PC-9 (cell line): ENCODE measurements around the gene RHOXF2. TPM values are rescaled to one million over a fixed set of nuclear protein-coding genes. Genes with fewer than 3 reads are reported as not detected.
"Not testable (repeated sequence)": the region's sequence is repeated elsewhere in the genome, so short reads cannot be mapped to it uniquely, and the experiment has no call there.

Source experiments
- BruUV-seq: library from RNA; stranded (reverse); fragments of 400-500 nt; replicated peaks from 2 replicates; lab custom pipeline; 2021; lab: Mats Ljungman, UMichigan
- CTCF ChIA-PET: fragments of 300-600 bp; sonication (Branson Sonifier 250); formaldehyde crosslinking; loops from one replicate; lab custom pipeline; 2022; ENCODE audit warnings: antibody characterized with exemption; lab: Charles Lee
- POLR2A ChIA-PET: fragments of 300-600 bp; sonication (Branson Sonifier 250); formaldehyde crosslinking; loops from one replicate; lab custom pipeline; 2022; ENCODE audit warnings: antibody characterized with exemption; ENCODE audit not compliant: unreplicated experiment; lab: Charles Lee
- DNase-seq, 2 experiments: peaks; one replicate each; pipeline versions ENCODE4 v3.0.0 to v3.0.0-alpha.2; 2015 to 2022; ENCODE audit warnings: mixed read lengths in 1 of 2
- H2AFZ ChIP-seq: fragments of 200-600 bp; sonication (generic); 2 replicates; pipeline ENCODE4 v1.8.1; 2017; ENCODE audit warnings: antibody characterized with exemption
- H3F3A ChIP-seq: fragments of 200-600 bp; sonication (generic); 2 replicates; pipeline ENCODE4 v1.8.1; 2017; ENCODE audit warnings: antibody characterized with exemption, mild to moderate bottlenecking, low read depth; ENCODE audit not compliant: insufficient read depth
- H3K27ac ChIP-seq: fragments of 200-600 bp; sonication (generic); 2 replicates; pipeline ENCODE4 v1.6.1; 2016; ENCODE audit warnings: mixed run types
- H3K27me3 ChIP-seq: fragments of 200-600 bp; sonication (generic); 2 replicates; pipeline ENCODE4 v1.6.1; 2016; ENCODE audit warnings: low read depth, mixed run types; ENCODE audit not compliant: insufficient read depth
- H3K36me3 ChIP-seq: fragments of 200-600 bp; sonication (generic); 2 replicates; pipeline ENCODE4 v1.6.1; 2016; ENCODE audit warnings: low read depth, mixed run types
- H3K4me1 ChIP-seq: fragments of 200-600 bp; sonication (generic); replicated peaks from 2 replicates; pipeline ENCODE4 v1.6.1; 2016; ENCODE audit warnings: mixed run types; ENCODE audit not compliant: insufficient read depth
- H3K4me2 ChIP-seq: fragments of 200-600 bp; sonication (generic); 2 replicates; pipeline ENCODE4 v1.6.1; 2017; ENCODE audit warnings: mixed run types
- H3K4me3 ChIP-seq: fragments of 200-600 bp; sonication (generic); 2 replicates; pipeline ENCODE4 v1.6.1; 2016; ENCODE audit warnings: mixed run types
- H3K79me2 ChIP-seq: fragments of 200-600 bp; sonication (generic); 2 replicates; pipeline ENCODE4 v1.6.1; 2017; ENCODE audit warnings: low read depth, mixed run types
- H3K9me2 ChIP-seq: fragments of 200-600 bp; sonication (generic); 2 replicates; pipeline ENCODE4 v1.8.1; 2017; ENCODE audit warnings: mild to moderate bottlenecking; ENCODE audit not compliant: insufficient read depth
- H3K9me3 ChIP-seq: fragments of 200-600 bp; sonication (generic); 2 replicates; pipeline ENCODE4 v1.8.1; 2016; ENCODE audit warnings: low read depth; ENCODE audit not compliant: insufficient read depth
- H4K20me1 ChIP-seq: fragments of 200-600 bp; sonication (generic); 2 replicates; pipeline ENCODE4 v1.8.1; 2017; ENCODE audit not compliant: insufficient read depth
- EZH2 ChIP-seq: fragments of 200-600 bp; sonication (generic); IDR thresholded peaks from 2 replicates; pipeline ENCODE4 v1.8.0; 2017; ENCODE audit warnings: antibody characterized with exemption, low read depth
- intact Hi-C: fragments of 100-400 bp; cut with micrococcal nuclease; formaldehyde crosslinking; loops from one replicate; pipeline ENCODE4 v1.10.0; 2022; ENCODE audit not compliant: unreplicated experiment
- total RNA-seq: library from RNA; stranded (reverse); gene quantifications from 2 replicates; pipeline ENCODE4 v1.2.3, GENCODE V29; 2021
- TF ChIP-seq, protein P1 (sequence below): fragments of 200-600 bp; sonication (generic); conservative IDR thresholded peaks from 2 replicates; pipeline ENCODE4 v1.6.1; 2017; ENCODE audit warnings: mixed run types, antibody characterized with exemption, mild to moderate bottlenecking, moderate library complexity

Gene RHOXF2
- total RNA-seq, 1 experiment from 2014 or later: not detected

DNA sequence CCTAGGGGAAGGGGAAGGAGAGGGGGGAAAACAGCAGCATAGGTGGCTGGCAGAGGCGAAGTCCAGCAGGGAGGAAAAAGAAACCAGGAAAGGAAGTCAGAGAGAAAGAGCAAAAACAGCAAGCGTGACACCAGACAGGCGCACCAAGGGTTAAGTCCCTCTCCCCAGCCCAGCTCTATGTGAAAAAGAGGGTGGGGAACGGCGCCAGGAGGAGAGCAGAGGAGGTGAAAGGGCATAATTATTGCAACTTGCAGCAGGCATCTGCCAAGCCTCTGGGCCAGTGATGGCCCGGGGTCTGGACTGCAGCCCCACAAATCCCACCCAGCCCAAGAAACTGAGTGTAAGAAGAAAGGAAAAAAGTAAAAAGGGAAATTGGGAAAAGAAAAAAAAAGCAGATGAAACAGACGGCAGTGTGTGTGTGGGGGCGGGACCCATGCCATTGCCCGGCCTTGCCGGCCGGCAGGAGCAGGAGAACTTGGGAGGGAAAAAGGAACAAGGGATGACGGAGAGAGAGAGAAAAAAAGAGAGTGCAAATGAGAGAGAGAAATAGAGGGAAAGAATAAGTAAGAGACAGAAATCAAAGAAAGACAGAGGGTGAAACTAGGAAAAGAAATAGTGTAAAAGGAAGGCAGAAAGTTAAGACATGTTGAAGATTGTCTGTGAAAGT, 14.1 kb upstream of the RHOXF2 start:
- H3K4me3 ChIP-seq: no peak overlapping the region
- no peak overlapping the region for H2AFZ ChIP-seq
- no peaks in the 10 kb centered on the region for H3K36me3 ChIP-seq
- H3K9me3 ChIP-seq: no peaks in the 10 kb centered on the region
- no peaks in the 10 kb centered on the region; the same call in 1 of the 2 replicates for H3F3A ChIP-seq
- H3K9me2 ChIP-seq: no peaks in the 10 kb centered on the region
- BruUV-seq: no TSS peak
- POLR2A ChIA-PET: no interaction called here
- intact Hi-C loops: no loop called here
- no peaks in the 10 kb centered on the region for H3K27me3 ChIP-seq
- no peak overlapping the region for H3K27ac ChIP-seq
- no peaks in the 10 kb centered on the region for H4K20me1 ChIP-seq
- no peaks in the 10 kb centered on the region for H3K79me2 ChIP-seq
- CTCF ChIA-PET: no interaction called here
- H3K4me2 ChIP-seq: no peak overlapping the region
- no peak for DNase-seq
- H3K4me1 ChIP-seq: no peaks in the 10 kb centered on the region
- TF ChIP-seq, protein P1, sequence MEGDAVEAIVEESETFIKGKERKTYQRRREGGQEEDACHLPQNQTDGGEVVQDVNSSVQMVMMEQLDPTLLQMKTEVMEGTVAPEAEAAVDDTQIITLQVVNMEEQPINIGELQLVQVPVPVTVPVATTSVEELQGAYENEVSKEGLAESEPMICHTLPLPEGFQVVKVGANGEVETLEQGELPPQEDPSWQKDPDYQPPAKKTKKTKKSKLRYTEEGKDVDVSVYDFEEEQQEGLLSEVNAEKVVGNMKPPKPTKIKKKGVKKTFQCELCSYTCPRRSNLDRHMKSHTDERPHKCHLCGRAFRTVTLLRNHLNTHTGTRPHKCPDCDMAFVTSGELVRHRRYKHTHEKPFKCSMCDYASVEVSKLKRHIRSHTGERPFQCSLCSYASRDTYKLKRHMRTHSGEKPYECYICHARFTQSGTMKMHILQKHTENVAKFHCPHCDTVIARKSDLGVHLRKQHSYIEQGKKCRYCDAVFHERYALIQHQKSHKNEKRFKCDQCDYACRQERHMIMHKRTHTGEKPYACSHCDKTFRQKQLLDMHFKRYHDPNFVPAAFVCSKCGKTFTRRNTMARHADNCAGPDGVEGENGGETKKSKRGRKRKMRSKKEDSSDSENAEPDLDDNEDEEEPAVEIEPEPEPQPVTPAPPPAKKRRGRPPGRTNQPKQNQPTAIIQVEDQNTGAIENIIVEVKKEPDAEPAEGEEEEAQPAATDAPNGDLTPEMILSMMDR: no peak
- TF ChIP-seq EZH2: no peak

DNA sequence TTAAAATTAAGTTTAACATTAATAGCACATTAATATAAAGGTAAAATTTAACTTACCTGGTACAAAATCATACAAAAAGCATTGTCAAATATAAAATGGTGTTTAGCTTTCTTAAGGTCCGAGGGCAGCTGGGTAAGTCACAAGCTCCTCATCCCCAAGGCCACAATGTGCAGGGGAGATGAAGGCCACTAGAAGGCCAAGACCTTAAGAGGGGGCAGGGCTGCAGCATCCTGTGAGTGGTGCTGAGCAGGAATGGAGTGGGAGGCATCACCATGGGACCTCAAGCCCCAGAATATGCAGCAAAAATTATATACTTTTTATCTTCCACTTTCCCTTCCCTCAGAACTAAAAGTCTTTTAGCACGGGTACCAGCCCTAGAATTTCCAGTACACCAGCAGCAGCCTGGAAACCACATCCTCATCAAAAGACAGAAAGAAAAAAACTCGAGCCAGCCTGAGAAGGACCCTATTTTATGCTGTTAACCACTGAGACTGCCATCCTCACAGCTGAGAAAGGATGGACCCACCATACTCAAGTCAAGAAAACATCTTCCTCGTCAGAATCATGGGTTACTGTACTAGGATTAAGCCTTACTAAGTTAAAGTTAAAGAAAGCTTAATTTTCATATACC, 13.0 kb upstream of the RHOXF2 start:
- Histone ChIP-seq H3K4me1 (no peaks in the 10 kb centered on the region), H3K9me3 (no peaks in the 10 kb centered on the region), H3K4me2 (no peak overlapping the region), H3K36me3 (no peaks in the 10 kb centered on the region), H3K27me3 (no peaks in the 10 kb centered on the region), H3K4me3 (no peak overlapping the region), H3F3A (no peaks in the 10 kb centered on the region), H3K79me2 (no peaks in the 10 kb centered on the region), H3K27ac (no peak overlapping the region), H2AFZ (no peak overlapping the region), H4K20me1 (no peaks in the 10 kb centered on the region), H3K9me2 (no peaks in the 10 kb centered on the region)
- CTCF ChIA-PET: interaction anchor here (0.6 kb wide), 1 partner anchor 1033 kb away, joined by 5 read pairs; no protein-coding TSS in a partner anchor
- POLR2A ChIA-PET: no interaction called here
- intact Hi-C loops: no loop called here
- no TSS peak for BruUV-seq
- DNase-seq: no peak
- no peak for TF ChIP-seq EZH2
- TF ChIP-seq, protein P1: no peak

DNA sequence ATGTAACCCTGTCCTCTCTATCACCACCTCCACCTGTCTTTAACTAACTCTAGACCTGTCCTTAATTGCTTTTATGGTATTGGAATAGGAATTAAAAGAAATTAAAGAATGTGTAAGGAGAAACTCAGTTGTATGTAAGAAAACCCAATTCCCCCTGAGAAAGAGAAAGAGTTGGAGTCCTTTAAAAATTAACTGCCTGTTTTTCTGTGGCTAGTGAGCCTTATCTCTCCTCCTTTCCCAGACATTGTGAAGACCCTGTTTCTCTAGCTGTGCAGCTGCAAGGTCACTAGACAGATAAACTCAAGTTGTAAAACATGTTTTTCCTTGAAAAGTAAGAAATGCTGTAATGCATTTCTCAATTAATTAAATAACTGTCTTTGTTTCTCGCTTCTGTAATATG, 12.1 kb upstream of the RHOXF2 start:
- intact Hi-C loops, CTCF ChIA-PET, BruUV-seq, H2AFZ ChIP-seq, POLR2A ChIA-PET, DNase-seq, H3K4me2 ChIP-seq, H4K20me1 ChIP-seq, H3K9me2 ChIP-seq, H3K4me3 ChIP-seq, H3K9me3 ChIP-seq, H3K79me2 ChIP-seq, H3K27ac ChIP-seq, H3K4me1 ChIP-seq, H3K27me3 ChIP-seq, H3F3A ChIP-seq, H3K36me3 ChIP-seq: not testable (repeated sequence)
